B cell (primary cell): ENCODE measurements around the gene CCL3. TPM values are rescaled to one million over a fixed set of nuclear protein-coding genes. Genes with fewer than 3 reads are reported as not detected.

Experiments
- ATAC-seq: fragments of 200-7000 bp; cut with Tn5 transposase; one replicate; pipeline ENCODE4 v1.10.0; 2021; ENCODE audit warnings: low read depth, mild to moderate bottlenecking, moderate number of reproducible peaks, moderate library complexity
- CTCF ChIA-PET: fragments of 350-600 bp; sonication (Branson Sonifier 250); formaldehyde crosslinking; loops from one replicate; lab custom pipeline; 2021; ENCODE audit warnings: antibody characterized with exemption, inconsistent platforms; lab: Charles Lee
- POLR2A ChIA-PET: fragments of 350-600 bp; sonication (Branson Sonifier 250); formaldehyde crosslinking; loops from one replicate; lab custom pipeline; 2021; ENCODE audit warnings: antibody characterized with exemption; lab: Charles Lee
- DNase-seq: peaks from one replicate; pipeline ENCODE4 v3.0.0; 2013
- H2AFZ ChIP-seq: 2 replicates; pipeline ENCODE4 v1.6.1; 2012; ENCODE audit warnings: mild to moderate bottlenecking, low read depth, low read length; ENCODE audit not compliant: insufficient read depth, poor library complexity, severe bottlenecking
- H3K27ac ChIP-seq, 2 donors: 1 replicate in 1 of 2; 2 replicates in 1 of 2; pipeline ENCODE4 v1.5.1; 2012 to 2013; ENCODE audit warnings: low read length in 2 of 2, mild to moderate bottlenecking in 2 of 2, moderate library complexity in 1 of 2
- H3K27me3 ChIP-seq, 4 experiments: fragments of 200-600 bp in 1 of 4; sonication (generic) in 1 of 4; replicated peaks in 1 of 4; 1 replicate in 2 of 4; 2 replicates in 2 of 4; pipeline versions ENCODE4 v1.6.1 to v1.7.0; 2013 to 2016; ENCODE audit warnings: low read length in 3 of 4, mild to moderate bottlenecking in 2 of 4, mixed read lengths in 1 of 4, moderate library complexity in 1 of 4; ENCODE audit not compliant: insufficient read depth in 4 of 4, control insufficient read depth in 3 of 4; ENCODE audit errors: control extremely low read depth in 1 of 4
- H3K36me3 ChIP-seq, 2 experiments: replicated peaks in 1 of 2; 1 replicate in 1 of 2; 2 replicates in 1 of 2; pipeline versions ENCODE4 v1.6.1 to v1.7.1; 2013; ENCODE audit warnings: low read length in 1 of 2; ENCODE audit not compliant: insufficient read depth in 2 of 2, control insufficient read depth in 1 of 2; ENCODE audit errors: control extremely low read depth in 1 of 2, extremely low read depth in 1 of 2
- H3K4me1 ChIP-seq, 2 donors: fragments of 200-600 bp in 1 of 2; sonication (generic) in 1 of 2; 1 replicate in 1 of 2; 2 replicates in 1 of 2; pipeline versions ENCODE4 v1.5.1 to v1.6.1; 2013 to 2017; ENCODE audit warnings: low read length in 2 of 2; ENCODE audit not compliant: control insufficient read depth in 2 of 2, insufficient read depth in 2 of 2
- H3K4me2 ChIP-seq: replicated peaks from 2 replicates; pipeline ENCODE3; 2012; ENCODE audit warnings: mild to moderate bottlenecking, low read depth, low read length; ENCODE audit not compliant: poor library complexity, severe bottlenecking
- H3K4me3 ChIP-seq, 5 experiments: fragments of 200-600 bp in 1 of 5; sonication (generic) in 1 of 5; 1 replicate in 3 of 5; 2 replicates in 2 of 5; pipeline versions ENCODE4 v1.5.1 to v1.7.0; 2011 to 2016; ENCODE audit warnings: low read length in 4 of 5, mild to moderate bottlenecking in 4 of 5, low read depth in 2 of 5, control low read depth in 1 of 5, moderate library complexity in 1 of 5; ENCODE audit not compliant: insufficient read depth in 1 of 5; ENCODE audit errors: control extremely low read depth in 1 of 5, extremely low read depth in 1 of 5
- H3K79me2 ChIP-seq: fragments of 200-600 bp; sonication (generic); one replicate; pipeline ENCODE4 v1.6.0; 2016; ENCODE audit warnings: low read length; ENCODE audit not compliant: control insufficient read depth, insufficient read depth
- H3K9ac ChIP-seq: fragments of 200-600 bp; sonication (generic); 2 replicates; pipeline ENCODE4 v1.6.1; 2017; ENCODE audit warnings: mild to moderate bottlenecking, low read length, moderate library complexity
- H3K9me3 ChIP-seq, 3 donors: one replicate each; pipeline versions ENCODE4 v1.6.1 to v1.7.1; 2013; ENCODE audit warnings: low read length in 2 of 3; ENCODE audit not compliant: control insufficient read depth in 2 of 3, insufficient read depth in 1 of 3; ENCODE audit errors: control extremely low read depth in 1 of 3
- H4K20me1 ChIP-seq: 2 replicates; pipeline ENCODE4 v1.6.0; 2012; ENCODE audit warnings: mild to moderate bottlenecking, low read length; ENCODE audit not compliant: insufficient read depth, control insufficient read depth, poor library complexity, severe bottlenecking
- H3K27ac Mint-ChIP-seq: one replicate; pipeline ENCODE4 v1.8.0; 2021; ENCODE audit warnings: mixed read lengths
- H3K27me3 Mint-ChIP-seq: one replicate; pipeline ENCODE4 v1.8.0; 2021; ENCODE audit warnings: mixed read lengths
- H3K4me1 Mint-ChIP-seq: one replicate; pipeline ENCODE4 v1.8.0; 2021; ENCODE audit warnings: mixed read lengths
- H3K4me3 Mint-ChIP-seq: one replicate; pipeline ENCODE4 v1.8.0; 2021; ENCODE audit warnings: mixed read lengths
- H3K9me3 Mint-ChIP-seq: one replicate; pipeline ENCODE4 v1.8.0; 2022; ENCODE audit warnings: mixed read lengths; ENCODE audit not compliant: insufficient read depth
- EZH2 ChIP-seq: IDR thresholded peaks from 2 replicates; pipeline ENCODE4 v1.6.1; 2012; ENCODE audit warnings: borderline replicate concordance, low read depth, mild to moderate bottlenecking, moderate library complexity, low read length; ENCODE audit not compliant: insufficient read depth, poor library complexity, severe bottlenecking
- WGBS: methylation state at CpG from one replicate; pipeline ENCODE4 v1.1.5; 2013; ENCODE audit warnings: missing lambda C conversion rate; ENCODE audit not compliant: insufficient coverage; 5-methylcytosine and 5-hydroxymethylcytosine counted together
- intact Hi-C: fragments of 100-400 bp; cut with micrococcal nuclease; formaldehyde crosslinking; loops from one replicate; pipeline ENCODE4 v1.10.0; 2022
- polyA plus RNA-seq: library from polyadenylated mRNA; depleted of rRNA; stranded (reverse); fragments of >200 nt; gene quantifications from 2 replicates; pipeline ENCODE4 v1.2.3, GENCODE V29; 2012
- total RNA-seq, 2 donors: library from RNA; stranded (reverse); fragments of 120-200 nt in 1 of 2; gene quantifications; 1 replicate in 1 of 2; 2 replicates in 1 of 2; pipeline versions ENCODE4 v1.2.3 to v1.2.4, GENCODE V29; 2013 to 2022
- TF ChIP-seq, protein P1 (sequence below): fragments of 200-600 bp; IDR thresholded peaks from one replicate; pipeline ENCODE4 v1.8.0; 2022; ENCODE audit warnings: antibody characterized with exemption, mild to moderate bottlenecking

CCL3 gene
- total and polyA plus RNA-seq, 2 donors (not counting 1 experiment from before 2014, with no cell fraction given): 5.7 to 31.3 TPM

DNA sequence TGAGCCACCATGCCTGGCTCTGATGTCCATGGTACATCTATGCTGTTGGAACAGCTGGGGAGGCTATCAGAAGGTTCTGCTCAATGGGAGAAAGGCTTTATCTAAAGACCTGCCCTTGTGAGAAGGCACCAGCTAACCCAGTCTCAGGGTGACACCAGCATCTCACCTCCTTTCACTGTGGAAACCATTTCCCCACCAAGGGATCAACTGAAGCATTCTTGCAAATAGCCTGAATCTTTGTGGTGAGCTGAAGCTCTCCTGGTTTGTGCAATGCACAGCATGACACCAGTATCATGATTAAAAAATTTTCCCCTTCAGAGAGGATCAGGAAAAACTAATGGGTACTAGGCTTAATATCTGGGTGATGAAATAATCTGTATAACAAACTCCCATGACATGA lies 20.8 kb downstream of the CCL3 start:
- Histone ChIP-seq H3K9me3 (peaks cover 0 to 3% (median 3%) of the 10 kb centered on the region in 3 donors), H3K4me1 (peaks cover 4 to 8% of the 10 kb centered on the region in 2 donors), H3K9ac (no peak overlapping the region), H3K4me2 (no peak overlapping the region), H3K79me2 (no peaks in the 10 kb centered on the region), H3K27ac (no peak overlapping the region), H3K27me3 (no peaks in the 10 kb centered on the region), H3K36me3 (no peaks in the 10 kb centered on the region), H2AFZ (no peak overlapping the region), H3K4me3 (no peak overlapping the region), H4K20me1 (no peaks in the 10 kb centered on the region)
- TF ChIP-seq, protein P1, sequence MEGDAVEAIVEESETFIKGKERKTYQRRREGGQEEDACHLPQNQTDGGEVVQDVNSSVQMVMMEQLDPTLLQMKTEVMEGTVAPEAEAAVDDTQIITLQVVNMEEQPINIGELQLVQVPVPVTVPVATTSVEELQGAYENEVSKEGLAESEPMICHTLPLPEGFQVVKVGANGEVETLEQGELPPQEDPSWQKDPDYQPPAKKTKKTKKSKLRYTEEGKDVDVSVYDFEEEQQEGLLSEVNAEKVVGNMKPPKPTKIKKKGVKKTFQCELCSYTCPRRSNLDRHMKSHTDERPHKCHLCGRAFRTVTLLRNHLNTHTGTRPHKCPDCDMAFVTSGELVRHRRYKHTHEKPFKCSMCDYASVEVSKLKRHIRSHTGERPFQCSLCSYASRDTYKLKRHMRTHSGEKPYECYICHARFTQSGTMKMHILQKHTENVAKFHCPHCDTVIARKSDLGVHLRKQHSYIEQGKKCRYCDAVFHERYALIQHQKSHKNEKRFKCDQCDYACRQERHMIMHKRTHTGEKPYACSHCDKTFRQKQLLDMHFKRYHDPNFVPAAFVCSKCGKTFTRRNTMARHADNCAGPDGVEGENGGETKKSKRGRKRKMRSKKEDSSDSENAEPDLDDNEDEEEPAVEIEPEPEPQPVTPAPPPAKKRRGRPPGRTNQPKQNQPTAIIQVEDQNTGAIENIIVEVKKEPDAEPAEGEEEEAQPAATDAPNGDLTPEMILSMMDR: no peak
- no peak for TF ChIP-seq EZH2
- ChIA-PET POLR2A (no interaction called here), CTCF (interaction anchor here (1.0 to 2.5 kb wide), 4 partner anchors 12 to 93 kb away, joined by 3 to 8 read pairs (median 6); partner anchors contain the start of gene CCL16)
- H3K27me3 Mint-ChIP-seq: no peaks in the 10 kb centered on the region
- ATAC-seq (no peak), DNase-seq (no peak)
- intact Hi-C loops: no loop called here
- H3K27ac Mint-ChIP-seq: no peak overlapping the region
- no peak overlapping the region for H3K4me3 Mint-ChIP-seq
- peaks cover 19% of the 10 kb centered on the region for H3K4me1 Mint-ChIP-seq
- no peaks in the 10 kb centered on the region for H3K9me3 Mint-ChIP-seq

DNA sequence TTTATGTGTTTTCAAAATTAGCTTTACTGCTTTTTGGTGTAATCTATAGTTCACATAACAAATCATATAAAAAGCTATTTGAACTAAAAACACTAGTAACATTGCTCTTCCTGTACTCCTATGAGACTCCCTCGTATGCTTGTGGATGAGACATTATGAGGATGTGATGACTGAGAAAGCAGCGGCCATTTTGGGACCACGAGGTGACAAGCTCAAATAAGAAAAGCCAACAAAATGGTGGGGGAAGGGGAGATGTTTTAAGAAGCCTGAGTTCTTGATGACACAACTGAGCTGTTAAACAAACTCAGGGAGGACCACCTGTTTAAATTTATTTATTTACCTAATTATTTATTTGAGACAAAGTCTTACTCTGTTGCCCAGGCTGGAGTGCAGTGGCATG lies 21.4 kb downstream of the CCL3 start:
- Mint-ChIP-seq H3K4me1 (peaks cover 21% of the 10 kb centered on the region), H3K27ac (no peak overlapping the region), H3K4me3 (no peak overlapping the region), H3K27me3 (no peaks in the 10 kb centered on the region), H3K9me3 (no peaks in the 10 kb centered on the region)
- POLR2A ChIA-PET: no interaction called here
- DNase-seq (no peak), ATAC-seq (no peak)
- H3K4me2 ChIP-seq: no peak overlapping the region
- H3K27me3 ChIP-seq: no peaks in the 10 kb centered on the region
- no peak for TF ChIP-seq EZH2
- TF ChIP-seq, protein P1: no peak
- CTCF ChIA-PET: interaction anchor here (0.7 to 2.5 kb wide), 8 partner anchors 9 to 417 kb away, joined by 3 to 8 read pairs (median 4); partner anchors contain the start of gene CCL16
- no peak overlapping the region for H3K4me3 ChIP-seq
- no peak overlapping the region for H3K9ac ChIP-seq
- H2AFZ ChIP-seq: no peak overlapping the region
- intact Hi-C loops: no loop called here
- no peaks in the 10 kb centered on the region for H3K36me3 ChIP-seq
- H3K27ac ChIP-seq: no peak overlapping the region
- peaks cover 0 to 4% (median 3%) of the 10 kb centered on the region in 3 donors for H3K9me3 ChIP-seq
- 94% methylated on average over 2 of the region's 3 CpGs for WGBS
- peaks cover 4 to 8% of the 10 kb centered on the region in 2 donors for H3K4me1 ChIP-seq
- no peaks in the 10 kb centered on the region for H4K20me1 ChIP-seq
- no peaks in the 10 kb centered on the region for H3K79me2 ChIP-seq
